ENCODE measurements around the gene C6orf141. TPM values are rescaled to one million over a fixed set of nuclear protein-coding genes. Genes with fewer than 3 reads are reported as not detected.

The C6orf141 gene
- 10 to 100 TPM; 11.4 to 20.8 TPM for total RNA-seq

DNA sequence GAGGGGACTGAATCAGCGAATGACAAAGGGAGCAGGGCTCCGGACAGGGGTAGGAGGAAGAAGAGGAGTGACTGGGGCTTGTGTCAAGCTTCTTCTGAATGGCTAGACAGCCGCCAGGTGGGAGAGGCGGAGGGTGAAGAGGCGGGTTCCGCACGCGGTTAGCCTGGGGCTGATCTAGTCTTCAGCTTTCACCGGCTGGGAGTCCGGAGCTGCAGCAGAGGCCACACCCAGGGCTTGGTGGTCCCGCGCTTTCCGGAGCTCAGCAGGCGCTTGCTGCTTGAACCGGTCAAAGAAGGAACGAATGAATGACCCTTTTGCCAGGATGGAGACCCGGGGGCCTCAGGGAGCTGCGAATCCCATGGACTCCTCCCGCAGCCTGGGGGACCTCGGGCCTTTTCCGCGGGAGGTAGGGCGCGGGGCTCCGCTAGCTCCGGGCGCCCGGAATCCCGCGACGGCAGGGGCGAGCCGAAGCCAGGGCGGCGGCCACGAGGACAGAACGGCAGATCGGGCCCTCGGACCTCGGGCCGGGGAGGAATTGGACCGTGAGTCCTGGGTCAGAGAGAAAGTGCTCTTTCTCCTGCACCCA lies at the start of gene C6orf141:
Gene C6orf141, plus strand, starts transcription at position 177 of the 586 bp plus-strand sequence. Its CDS starts 125 bp downstream, at position 302.
- Histone ChIP-seq H3K27ac (peak within 1 kb of the TSS; percentile 2 to 78 (median 68)), H3K9me3 (no peaks in the 10 kb centered on the region), H3K36me3 (replicated peaks in 1 of 2; ENCODE audit: insufficient read depth in 1 of 2, low read depth in 2 of 2) (no peaks in the 10 kb centered on the region), H3K4me1 (peaks cover 26% of the 10 kb centered on the region), H3K4me3 (peak within 1 kb of the TSS; percentile 6 to 29), H3K27me3 (peaks cover 0 to 6% of the 10 kb centered on the region in 2 donors)
- 1 to 2% methylated on average over 16 to 41 of the region's 42 CpGs for WGBS, 2 donors
- TF ChIP-seq, protein P1, sequence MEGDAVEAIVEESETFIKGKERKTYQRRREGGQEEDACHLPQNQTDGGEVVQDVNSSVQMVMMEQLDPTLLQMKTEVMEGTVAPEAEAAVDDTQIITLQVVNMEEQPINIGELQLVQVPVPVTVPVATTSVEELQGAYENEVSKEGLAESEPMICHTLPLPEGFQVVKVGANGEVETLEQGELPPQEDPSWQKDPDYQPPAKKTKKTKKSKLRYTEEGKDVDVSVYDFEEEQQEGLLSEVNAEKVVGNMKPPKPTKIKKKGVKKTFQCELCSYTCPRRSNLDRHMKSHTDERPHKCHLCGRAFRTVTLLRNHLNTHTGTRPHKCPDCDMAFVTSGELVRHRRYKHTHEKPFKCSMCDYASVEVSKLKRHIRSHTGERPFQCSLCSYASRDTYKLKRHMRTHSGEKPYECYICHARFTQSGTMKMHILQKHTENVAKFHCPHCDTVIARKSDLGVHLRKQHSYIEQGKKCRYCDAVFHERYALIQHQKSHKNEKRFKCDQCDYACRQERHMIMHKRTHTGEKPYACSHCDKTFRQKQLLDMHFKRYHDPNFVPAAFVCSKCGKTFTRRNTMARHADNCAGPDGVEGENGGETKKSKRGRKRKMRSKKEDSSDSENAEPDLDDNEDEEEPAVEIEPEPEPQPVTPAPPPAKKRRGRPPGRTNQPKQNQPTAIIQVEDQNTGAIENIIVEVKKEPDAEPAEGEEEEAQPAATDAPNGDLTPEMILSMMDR (IDR thresholded peaks at IDR 0.05), result no peak
- peak in 2 of 3 donors; percentile 47 to 58 for TF ChIP-seq POLR2A (IDR thresholded peaks at IDR 0.05)
- intact Hi-C loops (cut with DNase I), result no loop called here
- ATAC-seq (peak; percentile 75), DNase-seq (peak; percentile 34 to 52 (median 47))

DNA sequence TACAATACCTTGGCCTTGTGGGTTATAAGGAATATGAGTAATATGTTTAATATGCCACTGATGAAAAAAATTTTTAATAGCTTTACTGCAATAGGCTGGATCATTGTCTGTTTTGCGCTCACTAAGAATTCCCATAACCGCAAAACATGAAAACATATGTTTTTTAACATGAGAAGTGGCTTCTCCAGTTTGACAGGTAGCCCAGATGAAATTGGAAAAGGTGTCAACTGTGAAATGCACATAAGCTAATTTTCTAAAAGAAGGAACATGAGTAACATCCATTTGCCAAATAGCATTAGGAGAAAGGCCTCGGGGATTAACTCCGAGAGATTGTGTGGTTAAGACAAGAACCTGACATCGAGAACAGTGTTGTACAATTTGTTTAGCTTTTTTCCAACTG lies 45.8 kb upstream of the C6orf141 start:
- TF ChIP-seq, protein P1 (IDR thresholded peaks at IDR 0.05), result no peak
- TF ChIP-seq POLR2A (IDR thresholded peaks at IDR 0.05), result no peak
- H3K27me3 ChIP-seq, result no peaks in the 10 kb centered on the region
- ATAC-seq (no peak), DNase-seq (no peak)
- H3K27ac ChIP-seq, result no peak overlapping the region
- H3K4me1 ChIP-seq, result peaks cover 12% of the 10 kb centered on the region
- H3K36me3 ChIP-seq (replicated peaks in 1 of 2; ENCODE audit: insufficient read depth in 1 of 2, low read depth in 2 of 2), result no peaks in the 10 kb centered on the region
- no peaks in the 10 kb centered on the region for H3K9me3 ChIP-seq
- WGBS, 2 donors, result 83 to 95% methylated on average over 5 of the region's 5 CpGs
- no peak overlapping the region for H3K4me3 ChIP-seq
- intact Hi-C loops (cut with DNase I), result no loop called here

DNA sequence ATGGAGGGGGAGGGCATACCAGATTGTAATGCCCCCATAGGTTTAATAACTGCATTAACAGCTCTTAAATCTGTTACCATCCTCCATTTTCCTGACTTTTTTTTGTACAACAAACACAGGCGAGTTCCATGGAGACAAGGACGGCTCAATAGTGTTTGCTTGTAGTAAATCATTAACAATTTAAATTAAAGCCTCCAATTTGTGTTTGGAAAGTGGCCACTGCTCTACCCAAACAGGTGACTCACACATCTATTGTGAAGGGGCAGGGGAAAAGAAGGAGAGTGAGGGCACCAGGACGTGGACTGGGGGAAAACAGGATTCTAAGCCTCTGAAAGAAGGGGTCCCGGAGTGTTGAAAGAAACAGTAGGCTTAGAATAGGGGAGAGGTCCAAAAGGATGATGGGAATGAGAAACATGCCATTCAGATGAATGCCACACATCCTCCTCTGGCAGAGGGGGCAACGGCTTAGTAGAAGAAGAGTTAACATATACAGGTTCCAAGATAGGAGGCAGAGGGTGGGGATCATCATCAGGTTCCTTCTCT lies 43.8 kb upstream of the C6orf141 start:
- no peaks in the 10 kb centered on the region for H3K9me3 ChIP-seq
- no peak for ATAC-seq
- intact Hi-C loops (cut with DNase I), result no loop called here
- no peak for TF ChIP-seq POLR2A (IDR thresholded peaks at IDR 0.05)
- TF ChIP-seq, protein P1 (IDR thresholded peaks at IDR 0.05), result no peak
- WGBS, 2 donors, result 31 to 36% methylated on average over 5 of the region's 5 CpGs
- peak overlapping the region in 1 of 4 donors; percentile 36 for H3K27ac ChIP-seq
- H3K4me1 ChIP-seq, result peaks cover 12% of the 10 kb centered on the region
- no peaks in the 10 kb centered on the region for H3K36me3 ChIP-seq (replicated peaks in 1 of 2; ENCODE audit: insufficient read depth in 1 of 2, low read depth in 2 of 2)
- H3K4me3 ChIP-seq, result no peak overlapping the region
- DNase-seq, result peak; percentile 22 to 61 (median 47)
- no peaks in the 10 kb centered on the region for H3K27me3 ChIP-seq

DNA sequence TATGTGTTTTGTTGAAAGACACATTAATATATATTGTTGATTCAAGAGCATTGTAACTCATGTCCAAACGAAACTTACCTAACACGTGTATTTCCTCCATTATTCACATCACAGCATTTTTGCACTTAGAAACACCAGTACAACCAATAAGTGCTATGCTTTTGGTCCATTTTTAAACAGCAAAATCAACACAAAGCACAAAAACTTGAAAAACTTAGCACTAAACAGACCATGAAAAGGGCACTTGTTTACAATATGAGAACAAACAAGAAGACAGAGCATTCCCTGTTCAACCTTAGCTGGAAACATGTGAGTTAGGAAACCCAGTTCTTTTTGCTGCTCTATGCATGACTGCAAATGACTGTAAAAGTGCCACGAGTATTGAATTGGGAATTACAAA lies 41.1 kb upstream of the C6orf141 start:
- H3K27me3 ChIP-seq, result no peaks in the 10 kb centered on the region
- ATAC-seq, result no peak
- H3K9me3 ChIP-seq, result no peaks in the 10 kb centered on the region
- H3K4me3 ChIP-seq, result no peak overlapping the region
- no peak for DNase-seq
- TF ChIP-seq, protein P1 (IDR thresholded peaks at IDR 0.05), result no peak
- no peak for TF ChIP-seq POLR2A (IDR thresholded peaks at IDR 0.05)
- WGBS, 2 donors, result 82 to 83% methylated on average over 3 of the region's 3 CpGs
- no peak overlapping the region for H3K27ac ChIP-seq
- H3K4me1 ChIP-seq, result peaks cover 25% of the 10 kb centered on the region
- H3K36me3 ChIP-seq (replicated peaks in 1 of 2; ENCODE audit: insufficient read depth in 1 of 2, low read depth in 2 of 2), result no peaks in the 10 kb centered on the region
- intact Hi-C loops (cut with DNase I), result no loop called here
